Calu3 (cell line): ENCODE results near the gene ARX. TPM values are rescaled to one million over a fixed set of nuclear protein-coding genes. Genes with fewer than 3 reads are reported as not detected.

Experiments used
- BruUV-seq: library from RNA; stranded (reverse); fragments of 400-500 nt; replicated peaks from 2 replicates; lab custom pipeline; 2021; lab: Mats Ljungman, UMichigan
- CTCF ChIA-PET: fragments of 300-600 bp; sonication (Branson Sonifier 250); formaldehyde crosslinking; loops from one replicate; lab custom pipeline; 2022; ENCODE audit warnings: antibody characterized with exemption; lab: Charles Lee
- DNase-seq: peaks from one replicate; pipeline ENCODE4 v3.0.0; 2022
- H3K27ac Mint-ChIP-seq: one replicate; pipeline ENCODE4 v1.8.0; 2022; ENCODE audit warnings: mixed read lengths; ENCODE audit not compliant: unreplicated experiment
- H3K27me3 Mint-ChIP-seq: one replicate; pipeline ENCODE4 v1.8.0; 2022; ENCODE audit warnings: mixed read lengths; ENCODE audit not compliant: unreplicated experiment
- H3K36me3 Mint-ChIP-seq: one replicate; pipeline ENCODE4 v1.8.0; 2022; ENCODE audit warnings: mild to moderate bottlenecking, moderate library complexity, mixed read lengths; ENCODE audit not compliant: insufficient read depth, unreplicated experiment
- H3K4me1 Mint-ChIP-seq: one replicate; pipeline ENCODE4 v1.8.0; 2022; ENCODE audit warnings: mild to moderate bottlenecking, low read depth, mixed read lengths; ENCODE audit not compliant: unreplicated experiment
- H3K4me3 Mint-ChIP-seq: one replicate; pipeline ENCODE4 v1.8.0; 2022; ENCODE audit warnings: mild to moderate bottlenecking, low read depth, moderate library complexity, mixed read lengths; ENCODE audit not compliant: unreplicated experiment
- H3K9me3 Mint-ChIP-seq: one replicate; pipeline ENCODE4 v1.8.0; 2022; ENCODE audit warnings: low read depth, mixed read lengths; ENCODE audit not compliant: unreplicated experiment
- intact Hi-C: fragments of 100-400 bp; cut with micrococcal nuclease; formaldehyde crosslinking; loops from one replicate; pipeline ENCODE4 v1.10.0; 2022; ENCODE audit not compliant: unreplicated experiment
- total RNA-seq: library from RNA; stranded (reverse); gene quantifications from 2 replicates; pipeline ENCODE4 v1.2.3, GENCODE V29; 2022
- TF ChIP-seq, protein P1 (sequence below): fragments of 200-600 bp; IDR thresholded peaks from one replicate; pipeline ENCODE4 v1.8.0; 2022; ENCODE audit warnings: antibody characterized with exemption; ENCODE audit not compliant: unreplicated experiment

ARX gene
- total RNA-seq, 1 experiment from 2014 or later = not detected

GRCh38 chrX:24993879-24994278 is 21.9 kb downstream of the ARX start:
- no peak for DNase-seq
- H3K4me3 Mint-ChIP-seq = no peak overlapping the region
- CTCF ChIA-PET = no interaction called here
- H3K36me3 Mint-ChIP-seq = no peaks in the 10 kb centered on the region
- no peaks in the 10 kb centered on the region for H3K4me1 Mint-ChIP-seq
- intact Hi-C loops = no loop called here
- TF ChIP-seq, protein P1, sequence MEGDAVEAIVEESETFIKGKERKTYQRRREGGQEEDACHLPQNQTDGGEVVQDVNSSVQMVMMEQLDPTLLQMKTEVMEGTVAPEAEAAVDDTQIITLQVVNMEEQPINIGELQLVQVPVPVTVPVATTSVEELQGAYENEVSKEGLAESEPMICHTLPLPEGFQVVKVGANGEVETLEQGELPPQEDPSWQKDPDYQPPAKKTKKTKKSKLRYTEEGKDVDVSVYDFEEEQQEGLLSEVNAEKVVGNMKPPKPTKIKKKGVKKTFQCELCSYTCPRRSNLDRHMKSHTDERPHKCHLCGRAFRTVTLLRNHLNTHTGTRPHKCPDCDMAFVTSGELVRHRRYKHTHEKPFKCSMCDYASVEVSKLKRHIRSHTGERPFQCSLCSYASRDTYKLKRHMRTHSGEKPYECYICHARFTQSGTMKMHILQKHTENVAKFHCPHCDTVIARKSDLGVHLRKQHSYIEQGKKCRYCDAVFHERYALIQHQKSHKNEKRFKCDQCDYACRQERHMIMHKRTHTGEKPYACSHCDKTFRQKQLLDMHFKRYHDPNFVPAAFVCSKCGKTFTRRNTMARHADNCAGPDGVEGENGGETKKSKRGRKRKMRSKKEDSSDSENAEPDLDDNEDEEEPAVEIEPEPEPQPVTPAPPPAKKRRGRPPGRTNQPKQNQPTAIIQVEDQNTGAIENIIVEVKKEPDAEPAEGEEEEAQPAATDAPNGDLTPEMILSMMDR = no peak
- H3K27me3 Mint-ChIP-seq = no peaks in the 10 kb centered on the region
- H3K9me3 Mint-ChIP-seq = no peaks in the 10 kb centered on the region
- no TSS peak for BruUV-seq
- H3K27ac Mint-ChIP-seq = no peak overlapping the region

GRCh38 chrX:24990535-24990934 is 25.2 kb downstream of the ARX start:
- no peak overlapping the region for H3K4me3 Mint-ChIP-seq
- no peaks in the 10 kb centered on the region for H3K9me3 Mint-ChIP-seq
- H3K27ac Mint-ChIP-seq = no peak overlapping the region
- no TSS peak for BruUV-seq
- TF ChIP-seq, protein P1 = no peak
- intact Hi-C loops = no loop called here
- no peak for DNase-seq
- CTCF ChIA-PET = interaction anchor here (0.8 kb wide), 1 partner anchor 154 kb away, joined by 3 read pairs; no protein-coding TSS in a partner anchor
- H3K4me1 Mint-ChIP-seq = no peaks in the 10 kb centered on the region
- no peaks in the 10 kb centered on the region for H3K27me3 Mint-ChIP-seq
- H3K36me3 Mint-ChIP-seq = no peaks in the 10 kb centered on the region

DNA sequence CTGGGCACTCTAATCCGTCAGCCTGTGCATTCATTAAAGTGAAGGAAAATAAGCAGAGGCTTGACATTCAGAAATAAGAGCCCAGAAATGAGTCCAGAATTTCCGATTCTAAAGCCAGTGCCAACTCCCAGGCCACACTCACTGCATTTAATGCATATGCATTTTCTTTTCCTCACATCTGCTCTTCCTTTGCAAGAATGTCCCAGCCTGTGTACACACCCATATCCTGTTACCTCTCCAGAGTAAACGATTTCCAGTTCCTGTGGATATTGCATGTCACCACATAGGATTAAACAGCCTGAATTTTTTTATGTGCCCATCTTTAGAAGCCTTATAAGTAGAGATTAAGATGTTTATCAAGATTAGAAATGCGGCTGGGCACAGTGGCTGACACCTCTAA is 27.5 kb downstream of the ARX start:
- DNase-seq = no peak
- no TSS peak for BruUV-seq
- Mint-ChIP-seq H3K4me1 (no peaks in the 10 kb centered on the region), H3K27me3 (no peaks in the 10 kb centered on the region), H3K27ac (no peak overlapping the region), H3K4me3 (no peak overlapping the region), H3K9me3 (no peaks in the 10 kb centered on the region), H3K36me3 (no peaks in the 10 kb centered on the region)
- TF ChIP-seq, protein P1 = no peak
- CTCF ChIA-PET = no interaction called here
- intact Hi-C loops = no loop called here

DNA sequence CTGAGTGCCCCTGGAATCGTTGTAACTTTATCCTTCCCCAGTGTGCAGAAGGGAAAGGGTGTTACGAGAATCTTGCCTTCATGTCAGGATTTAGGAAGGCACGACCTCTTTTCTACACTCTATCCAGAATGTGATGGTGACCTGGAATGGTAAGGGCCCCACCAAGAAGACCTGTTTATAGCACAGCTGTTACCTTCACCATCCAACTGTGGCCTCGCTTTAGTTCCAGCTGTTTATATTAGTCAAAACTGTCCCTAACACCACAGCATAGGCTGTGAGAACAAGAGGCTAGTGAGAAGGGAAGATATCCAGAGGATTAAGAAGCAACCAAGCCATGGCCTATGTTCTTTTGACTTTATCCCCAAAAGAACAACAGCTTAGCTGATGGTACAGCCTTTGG is 28.0 kb downstream of the ARX start:
- TF ChIP-seq, protein P1 = no peak
- no peaks in the 10 kb centered on the region for H3K9me3 Mint-ChIP-seq
- no peaks in the 10 kb centered on the region for H3K36me3 Mint-ChIP-seq
- H3K27me3 Mint-ChIP-seq = no peaks in the 10 kb centered on the region
- no TSS peak for BruUV-seq
- CTCF ChIA-PET = no interaction called here
- H3K27ac Mint-ChIP-seq = no peak overlapping the region
- H3K4me3 Mint-ChIP-seq = no peak overlapping the region
- intact Hi-C loops = no loop called here
- no peaks in the 10 kb centered on the region for H3K4me1 Mint-ChIP-seq
- no peak for DNase-seq
